Measurements from ENCODE around the gene TMEM256.

Gene TMEM256

DNA sequence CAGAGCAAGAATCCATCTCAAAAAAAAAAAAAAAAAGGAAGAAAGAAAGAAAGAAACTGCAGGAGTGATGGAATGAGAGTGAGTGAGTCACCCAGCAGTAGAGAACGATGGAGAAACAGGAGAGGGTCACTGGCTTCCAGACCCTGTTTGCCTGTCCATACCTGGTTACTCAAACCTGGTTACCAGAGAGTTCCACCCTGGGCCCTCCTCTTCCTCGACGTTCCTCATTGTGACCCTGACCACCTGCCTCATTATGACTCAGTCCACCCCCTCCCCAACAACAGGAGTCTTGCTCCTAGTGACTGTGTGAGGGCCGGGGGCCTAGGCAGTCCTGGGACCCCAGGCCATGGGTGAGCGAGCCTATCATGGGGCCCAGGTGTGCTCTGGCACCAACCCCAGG, 24.7 kb upstream of the TMEM256 start, which contains the start of gene SPEM3:
Gene SPEM3, plus strand, starts transcription at position 301 of the 400 bp plus-strand sequence. Its CDS starts 46 bp downstream, at position 347.
- no peak for DNase-seq

DNA sequence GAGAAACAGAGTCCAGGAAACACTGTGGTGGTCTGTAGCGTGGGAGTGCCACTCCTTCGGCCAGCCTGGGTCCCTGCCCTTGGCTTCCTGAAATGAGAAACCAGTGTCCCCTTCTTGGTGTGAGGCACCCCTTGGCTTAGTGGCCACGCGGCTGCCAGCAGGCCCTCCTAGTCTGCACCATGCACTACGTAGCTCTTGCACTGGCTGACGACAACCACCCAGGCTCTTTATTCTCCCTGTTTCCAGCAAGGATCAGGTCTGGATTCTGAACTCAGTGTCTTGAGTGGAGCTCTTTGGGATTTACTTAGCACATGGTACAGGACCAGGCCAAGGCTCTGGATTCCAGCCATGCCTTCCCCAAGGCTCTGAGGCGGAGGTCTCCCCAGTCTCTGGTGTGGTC, 23.7 kb upstream of the TMEM256 start:
- DNase-seq, result no peak

DNA sequence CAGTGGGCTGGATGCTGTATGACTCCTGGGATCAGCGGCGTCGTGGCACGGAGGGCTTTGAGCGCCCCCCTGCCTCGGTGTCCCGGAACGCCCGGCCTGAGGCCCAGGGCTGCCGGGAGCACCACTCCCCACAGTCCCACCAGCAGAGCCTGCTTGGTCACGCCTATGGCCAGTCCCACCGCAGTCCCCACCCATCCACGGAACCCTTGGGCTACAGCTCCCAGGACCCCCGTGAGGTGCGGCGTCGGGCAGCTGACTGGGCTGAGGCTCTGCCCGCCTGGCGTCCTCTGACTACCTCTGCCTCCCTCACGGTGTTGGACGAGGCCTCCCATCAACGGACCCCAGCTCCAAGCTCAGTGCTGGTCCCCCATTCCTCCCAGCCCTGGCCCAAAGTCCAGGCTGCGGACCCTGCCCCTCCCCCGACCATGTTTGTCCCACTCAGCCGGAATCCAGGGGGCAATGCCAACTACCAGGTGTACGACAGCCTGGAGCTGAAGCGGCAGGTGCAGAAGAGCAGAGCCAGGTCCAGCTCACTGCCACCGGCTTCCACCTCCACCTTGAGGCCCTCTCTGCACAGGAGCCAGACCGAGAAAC, 23.1 kb upstream of the TMEM256 start:
- no peak for DNase-seq

DNA sequence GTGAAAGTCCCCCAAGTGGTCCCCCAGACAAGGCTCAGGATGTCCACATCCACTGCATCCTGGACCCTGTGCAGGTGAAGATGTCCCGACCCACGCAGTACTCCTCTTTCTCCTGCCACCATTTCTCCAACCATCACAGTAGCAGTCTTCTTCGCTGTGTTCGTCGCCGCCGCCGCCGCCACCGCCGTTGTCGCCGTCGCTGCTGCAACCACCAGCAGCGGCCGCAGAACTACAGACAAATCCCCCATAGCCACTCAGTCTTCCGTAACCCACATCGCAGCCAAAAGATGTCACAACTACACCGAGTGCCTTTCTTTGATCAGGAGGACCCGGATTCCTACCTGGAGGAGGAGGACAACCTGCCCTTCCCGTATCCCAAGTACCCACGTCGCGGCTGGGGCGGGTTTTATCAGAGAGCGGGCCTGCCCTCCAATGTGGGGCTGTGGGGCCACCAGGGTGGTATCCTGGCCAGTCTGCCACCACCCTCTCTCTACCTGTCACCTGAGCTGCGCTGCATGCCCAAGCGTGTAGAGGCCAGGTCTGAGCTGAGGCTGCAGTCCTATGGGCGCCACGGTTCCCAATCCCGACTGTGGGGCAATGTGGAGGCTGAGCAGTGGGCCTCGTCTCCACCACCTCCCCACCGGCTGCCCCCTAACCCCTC, 22.4 kb upstream of the TMEM256 start:
- DNase-seq, result no peak

DNA sequence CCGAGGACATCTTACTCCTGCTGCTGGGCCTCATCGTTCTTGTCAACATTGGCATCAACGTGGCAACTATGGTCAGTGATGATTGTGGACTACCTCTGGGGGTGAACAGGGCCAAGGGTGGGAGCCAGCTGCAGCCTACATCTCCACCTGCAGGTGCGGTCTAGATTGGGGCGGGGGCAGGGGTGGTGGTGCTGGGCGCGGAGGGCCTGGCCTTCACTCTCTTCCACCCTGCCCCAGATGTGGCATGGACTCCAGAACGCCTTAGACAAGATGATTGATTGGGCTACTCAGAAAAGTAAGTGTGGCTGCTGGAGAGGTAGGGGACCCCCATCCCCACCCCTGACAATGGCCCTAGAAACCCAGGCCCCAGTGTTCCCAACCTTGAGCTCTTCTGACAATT, 21.9 kb upstream of the TMEM256 start:
- DNase-seq, result no peak

DNA sequence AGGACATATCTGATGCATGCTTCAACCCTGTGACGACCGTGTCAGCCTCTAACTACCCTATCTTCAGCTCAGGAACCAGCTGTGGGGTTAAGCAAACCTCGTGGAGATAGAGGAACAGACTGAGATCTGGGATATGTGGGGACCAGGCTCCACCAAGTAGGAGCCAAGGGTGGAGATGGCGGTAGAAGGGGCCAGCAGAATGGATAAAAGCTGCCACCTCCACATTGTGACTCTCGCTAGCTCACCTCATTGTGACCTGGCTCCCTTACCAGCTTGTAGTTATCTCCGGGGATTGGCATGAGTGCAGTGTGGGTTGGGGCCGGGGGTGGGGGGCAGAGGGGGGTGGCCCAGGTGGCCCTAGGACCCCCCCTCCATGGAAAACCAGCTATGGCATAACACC, 21.4 kb upstream of the TMEM256 start, which contains the start of gene SPEM2:
Gene SPEM2, plus strand, starts transcription at position 301 of the 400 bp plus-strand sequence. Its CDS starts 73 bp downstream, at position 374.
- DNase-seq, result no peak

DNA sequence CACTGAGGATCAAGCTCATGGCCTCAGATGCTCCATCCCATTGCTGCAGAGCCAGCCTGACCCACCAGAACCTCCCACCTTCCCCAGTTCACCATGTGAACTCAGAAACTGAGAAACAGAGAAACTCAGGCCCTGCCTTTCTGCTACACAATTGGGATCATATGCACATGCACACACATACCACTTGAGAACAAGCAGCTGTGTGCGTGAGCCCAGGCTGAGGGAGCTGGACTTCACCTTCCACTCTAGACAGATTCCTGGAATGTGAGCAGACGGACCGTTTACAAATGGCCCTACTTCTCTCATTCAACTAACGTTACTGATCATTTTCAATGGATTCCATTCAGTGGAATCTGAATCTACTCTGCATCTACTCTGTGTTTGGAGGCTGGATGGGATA, 19.8 kb upstream of the TMEM256 start:
- no peak for DNase-seq

DNA sequence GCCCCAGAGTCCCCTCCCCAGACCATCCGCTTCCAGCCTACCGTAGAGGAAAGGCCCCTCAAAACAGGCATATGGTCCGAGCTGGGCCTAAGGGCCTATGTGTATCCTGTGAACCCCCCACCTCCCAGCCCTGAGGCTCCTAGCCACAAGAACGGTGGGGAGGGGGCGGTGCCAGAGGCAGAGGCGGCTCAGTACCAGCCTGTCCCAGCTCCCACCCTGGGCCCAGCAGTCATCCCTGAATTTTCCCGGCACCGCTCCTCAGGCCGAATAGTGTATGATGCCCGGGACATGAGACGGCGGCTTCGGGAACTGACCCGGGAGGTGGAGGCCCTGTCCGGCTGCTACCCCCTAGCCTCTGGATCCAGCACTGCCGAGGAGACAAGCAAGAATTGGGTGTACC, 17.3 kb upstream of the TMEM256 start:
- DNase-seq, result no peak

DNA sequence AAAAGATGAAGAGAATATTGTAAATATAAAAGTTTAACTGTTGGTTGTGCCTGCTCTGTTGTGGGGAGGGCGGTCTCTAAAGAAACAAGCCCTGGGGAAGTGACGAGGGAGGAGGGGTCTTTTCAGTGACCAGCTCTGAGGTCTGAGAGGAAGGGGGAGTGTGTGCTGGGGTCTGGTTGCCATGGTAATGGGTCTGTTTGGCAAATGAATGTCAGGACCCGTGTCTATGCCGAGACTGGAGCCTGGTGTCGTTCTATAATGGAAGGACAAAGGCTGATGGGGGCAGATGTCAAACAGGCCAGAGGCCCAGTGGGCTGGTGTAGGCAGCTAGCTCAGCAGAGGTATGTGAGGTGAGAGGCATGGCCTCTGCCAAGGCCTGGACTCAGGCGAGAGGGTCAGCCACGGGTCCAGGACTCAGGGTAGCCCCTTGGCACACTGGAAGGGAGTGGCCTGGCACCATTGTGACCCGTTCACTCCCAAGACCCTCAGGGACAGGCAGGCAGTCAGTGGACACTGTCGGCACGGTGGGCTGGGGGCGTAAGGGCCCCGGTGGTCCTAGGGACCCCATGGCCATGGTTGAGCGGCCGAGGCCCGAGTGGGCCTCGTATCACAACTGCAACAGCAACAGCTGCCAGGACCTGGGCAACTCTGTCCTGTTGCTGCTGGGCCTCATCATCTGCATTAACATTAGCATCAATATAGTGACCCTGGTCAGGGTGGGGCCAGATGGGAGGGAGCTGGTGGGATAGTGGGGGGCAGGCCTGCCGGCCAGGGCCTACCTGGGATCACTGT, 16.1 kb upstream of the TMEM256 start, which contains the start of gene SPEM1:
Gene SPEM1, plus strand, starts transcription at position 506 of the 792 bp plus-strand sequence. Its CDS starts 61 bp downstream, at position 567.
- no peak for DNase-seq

DNA sequence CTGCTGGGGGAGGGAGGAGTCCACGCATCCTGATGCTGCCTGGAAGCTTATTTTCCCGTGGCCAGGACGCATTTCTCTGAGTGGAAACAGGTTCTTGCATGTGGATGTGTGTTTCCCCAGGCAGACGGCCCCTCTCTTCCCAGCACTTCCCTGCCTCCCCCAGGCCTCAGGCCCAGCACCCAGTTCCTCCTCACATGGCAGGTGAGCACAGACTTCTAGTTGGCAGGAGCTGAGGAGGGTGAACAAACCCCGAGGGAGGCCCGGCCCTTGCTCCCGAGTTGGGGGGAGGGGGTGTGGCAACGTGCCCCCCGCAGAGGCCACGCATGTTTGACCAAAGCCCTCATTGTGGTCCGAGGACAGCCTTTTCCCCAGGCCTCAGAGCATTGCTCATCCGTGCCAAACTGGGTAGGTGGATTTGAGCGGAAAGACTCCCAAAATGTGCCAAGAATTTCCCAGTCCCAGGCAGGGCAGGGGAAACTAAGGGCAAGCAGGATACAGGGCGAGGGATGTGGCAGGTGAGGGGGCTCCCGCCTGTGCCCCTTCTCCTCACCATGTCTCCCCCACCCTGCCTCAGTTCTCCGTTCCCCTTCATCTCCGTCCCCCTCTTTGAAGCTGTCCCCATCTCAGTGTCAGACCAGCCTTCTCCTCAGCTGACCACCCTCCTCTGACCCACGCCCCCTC, 14.7 kb upstream of the TMEM256 start:
- DNase-seq, result no peak

DNA sequence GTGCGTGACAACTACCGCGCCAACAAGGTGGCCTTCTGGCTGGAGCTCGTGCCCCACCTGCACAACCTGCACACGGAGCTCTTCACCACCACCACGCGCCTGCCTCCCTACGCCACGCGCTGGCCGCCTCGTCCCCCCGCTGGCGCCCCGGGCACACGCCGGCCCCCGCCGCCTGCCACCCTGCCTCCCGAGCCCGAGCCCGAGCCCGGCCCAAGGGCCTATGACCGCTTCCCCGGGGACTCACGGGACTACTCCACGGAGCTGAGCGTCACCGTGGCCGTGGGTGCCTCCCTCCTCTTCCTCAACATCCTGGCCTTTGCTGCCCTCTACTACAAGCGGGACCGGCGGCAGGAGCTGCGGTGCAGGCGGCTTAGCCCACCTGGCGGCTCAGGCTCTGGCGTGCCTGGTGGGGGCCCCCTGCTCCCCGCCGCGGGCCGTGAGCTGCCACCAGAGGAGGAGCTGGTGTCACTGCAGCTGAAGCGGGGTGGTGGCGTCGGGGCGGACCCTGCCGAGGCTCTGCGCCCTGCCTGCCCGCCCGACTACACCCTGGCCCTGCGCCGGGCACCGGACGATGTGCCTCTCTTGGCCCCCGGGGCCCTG, 13.3 kb upstream of the TMEM256 start:
- DNase-seq, result no peak

DNA sequence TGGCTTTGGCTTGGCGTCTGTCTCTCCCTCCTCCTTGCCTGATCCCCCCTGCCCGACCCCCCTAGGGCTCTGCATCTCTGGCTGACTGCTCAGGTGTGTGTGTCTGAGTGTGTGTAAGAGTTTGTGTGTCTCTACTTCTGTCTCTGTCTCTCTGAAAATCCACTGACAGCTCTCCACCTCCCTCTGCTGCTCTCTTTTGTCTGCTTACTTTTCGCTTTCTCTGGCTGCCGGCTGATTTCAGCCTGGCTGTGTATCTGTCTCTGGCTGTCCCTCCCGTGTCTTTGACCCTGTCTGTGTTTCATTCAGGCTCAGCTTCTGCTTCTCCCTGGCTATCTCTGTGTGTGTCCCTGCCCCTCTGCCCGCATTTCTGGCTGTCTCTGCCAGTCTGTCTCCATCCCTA, 12.4 kb upstream of the TMEM256 start:
- DNase-seq, result no peak

DNA sequence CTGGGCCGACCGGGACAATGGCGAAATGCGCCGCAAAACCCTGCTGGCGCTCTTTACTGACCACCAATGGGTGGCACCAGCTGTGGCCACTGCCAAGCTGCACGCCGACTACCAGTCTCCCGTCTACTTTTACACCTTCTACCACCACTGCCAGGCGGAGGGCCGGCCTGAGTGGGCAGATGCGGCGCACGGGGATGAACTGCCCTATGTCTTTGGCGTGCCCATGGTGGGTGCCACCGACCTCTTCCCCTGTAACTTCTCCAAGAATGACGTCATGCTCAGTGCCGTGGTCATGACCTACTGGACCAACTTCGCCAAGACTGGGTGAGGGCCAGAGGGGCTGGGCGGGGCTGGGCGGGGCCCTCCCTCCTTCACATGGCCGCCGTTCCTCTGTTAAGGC, 11.9 kb upstream of the TMEM256 start:
- no peak for DNase-seq

DNA sequence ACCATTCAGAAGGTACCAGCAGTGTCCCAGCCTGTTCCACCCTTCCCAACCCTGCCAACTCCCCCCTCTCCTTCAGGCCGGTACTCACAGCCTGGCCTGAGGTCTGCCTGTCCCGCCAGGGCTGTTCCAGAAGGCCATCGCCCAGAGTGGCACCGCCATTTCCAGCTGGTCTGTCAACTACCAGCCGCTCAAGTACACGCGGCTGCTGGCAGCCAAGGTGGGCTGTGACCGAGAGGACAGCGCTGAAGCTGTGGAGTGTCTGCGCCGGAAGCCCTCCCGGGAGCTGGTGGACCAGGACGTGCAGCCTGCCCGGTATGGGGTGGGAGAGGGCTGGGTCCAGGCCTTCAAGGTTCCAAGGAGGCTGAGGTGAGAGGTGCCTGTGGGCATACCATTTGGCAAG, 10.9 kb upstream of the TMEM256 start:
- DNase-seq, result no peak

DNA sequence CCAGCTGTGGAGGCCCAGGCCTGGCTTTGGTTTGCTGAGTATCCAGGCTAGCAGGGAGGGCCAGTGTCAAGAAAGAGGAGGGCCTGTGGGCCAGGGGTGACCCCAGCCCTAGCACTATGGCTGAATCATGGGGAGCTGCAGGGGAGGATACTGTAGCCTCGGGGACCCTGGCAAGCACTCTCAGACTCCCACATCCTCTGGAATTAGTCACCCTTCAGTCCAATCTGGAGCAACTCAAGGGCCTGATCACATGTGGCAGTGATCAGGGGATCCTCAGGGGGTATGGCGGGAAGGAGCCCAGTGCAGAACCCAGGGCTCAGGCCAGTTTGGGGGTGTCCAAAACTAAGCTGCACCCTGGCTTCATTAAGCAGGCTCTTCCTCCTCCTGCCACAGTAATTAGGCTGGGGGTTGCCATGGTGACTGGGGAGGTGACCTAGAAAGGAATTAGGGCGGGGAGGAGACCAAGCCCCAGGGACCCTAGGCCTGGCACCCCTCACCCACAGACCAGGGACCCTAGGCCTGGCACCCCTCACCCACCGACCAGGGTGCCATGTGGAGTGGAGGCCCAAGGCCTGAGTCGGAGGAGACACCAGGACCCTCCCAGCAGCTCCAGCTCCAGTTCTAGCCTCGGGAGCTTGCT, 9.6 kb upstream of the TMEM256 start:
- DNase-seq, result no peak

DNA sequence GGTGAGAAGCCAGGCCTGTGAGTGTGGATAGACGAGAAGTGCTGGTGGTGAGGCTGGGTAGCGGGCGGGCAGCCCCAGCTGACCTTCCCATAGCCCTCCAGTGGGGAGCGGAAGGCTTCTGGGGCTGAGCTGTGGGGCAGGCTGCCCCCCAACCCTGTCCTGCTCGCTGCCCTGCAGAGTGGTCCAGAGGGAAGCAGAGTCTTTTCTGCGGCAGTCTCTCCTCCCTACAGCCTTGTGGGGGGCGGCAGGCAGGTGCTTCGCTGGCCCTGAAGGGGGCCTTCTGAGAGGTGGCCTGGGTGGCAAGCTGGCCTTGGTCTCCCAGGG, 7.5 kb upstream of the TMEM256 start:
- DNase-seq, result no peak

DNA sequence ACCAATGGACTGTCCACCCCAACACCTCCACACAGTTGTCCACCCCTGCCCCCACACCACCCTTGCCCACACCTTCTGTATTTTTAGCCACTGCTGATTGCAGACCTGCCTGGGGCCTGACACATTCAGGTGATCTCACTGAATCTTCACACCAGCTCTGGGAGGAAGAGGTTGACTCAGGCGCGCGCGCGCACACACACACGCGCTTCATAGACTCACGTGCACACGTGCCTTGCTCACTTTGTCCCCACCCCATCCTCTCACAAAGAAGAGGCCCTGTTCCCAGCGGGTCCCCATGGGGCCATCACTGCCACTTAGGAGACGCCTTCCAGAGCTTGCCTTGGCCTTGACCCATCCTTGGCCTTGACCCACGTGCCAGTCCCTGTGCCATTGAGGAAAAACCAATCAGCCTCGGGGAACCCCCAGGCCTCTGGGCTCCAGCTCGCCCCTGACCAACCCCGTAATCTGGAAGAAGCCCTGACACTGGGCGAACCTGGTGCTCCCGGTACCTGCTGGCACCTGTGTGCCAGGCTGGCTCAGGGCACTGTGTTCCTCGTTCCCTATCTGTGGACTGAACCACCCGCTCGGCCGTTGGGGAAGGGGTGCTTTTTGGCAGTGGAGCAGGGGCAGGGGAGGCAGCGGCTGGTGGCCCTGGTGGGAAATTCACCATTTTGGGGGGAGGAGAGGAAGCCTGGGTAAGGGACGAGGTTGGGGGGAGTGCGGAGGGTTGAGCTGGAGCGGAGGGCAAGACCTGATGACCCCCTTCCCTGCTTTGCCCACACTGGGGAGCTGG, 6.9 kb upstream of the TMEM256 start:
- DNase-seq, result no peak

DNA sequence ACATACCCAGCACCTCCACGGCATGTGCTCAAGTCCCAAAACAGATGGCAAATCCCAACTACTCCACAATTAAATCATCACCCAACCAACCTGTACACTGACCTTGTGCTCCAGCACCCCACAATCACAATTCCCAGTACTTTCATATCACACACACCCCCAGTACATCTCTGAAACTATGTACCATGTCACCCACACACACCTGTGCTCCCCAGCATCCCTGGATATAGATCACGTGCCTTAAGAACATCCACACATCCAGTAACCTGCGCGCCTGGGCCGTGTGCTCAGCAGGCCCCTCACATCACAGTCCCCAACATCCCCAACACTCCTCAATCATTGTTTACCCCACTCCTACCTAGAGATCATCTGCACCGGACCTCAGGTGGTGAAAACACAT, 5.8 kb upstream of the TMEM256 start:
- no peak for DNase-seq

DNA sequence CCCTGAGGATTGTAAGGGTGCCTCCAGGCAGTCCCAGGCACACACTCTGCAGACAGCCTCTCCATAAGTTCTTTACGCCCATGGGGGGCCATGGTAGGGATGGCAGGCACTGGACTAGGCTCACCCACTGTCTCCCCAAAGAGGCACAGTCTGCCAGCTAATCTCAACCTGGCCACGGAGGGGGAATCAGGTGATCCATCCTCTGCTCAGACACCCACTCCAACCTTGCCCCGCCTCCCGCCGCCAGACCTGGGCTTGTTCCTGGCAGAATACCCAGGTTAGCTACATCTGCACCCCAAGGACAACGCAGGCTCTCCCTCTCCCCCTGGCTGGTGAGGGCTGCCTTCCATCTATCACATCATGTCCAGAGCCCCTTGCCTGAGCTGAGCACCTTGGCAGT, 5.0 kb upstream of the TMEM256 start:
- DNase-seq, result no peak

DNA sequence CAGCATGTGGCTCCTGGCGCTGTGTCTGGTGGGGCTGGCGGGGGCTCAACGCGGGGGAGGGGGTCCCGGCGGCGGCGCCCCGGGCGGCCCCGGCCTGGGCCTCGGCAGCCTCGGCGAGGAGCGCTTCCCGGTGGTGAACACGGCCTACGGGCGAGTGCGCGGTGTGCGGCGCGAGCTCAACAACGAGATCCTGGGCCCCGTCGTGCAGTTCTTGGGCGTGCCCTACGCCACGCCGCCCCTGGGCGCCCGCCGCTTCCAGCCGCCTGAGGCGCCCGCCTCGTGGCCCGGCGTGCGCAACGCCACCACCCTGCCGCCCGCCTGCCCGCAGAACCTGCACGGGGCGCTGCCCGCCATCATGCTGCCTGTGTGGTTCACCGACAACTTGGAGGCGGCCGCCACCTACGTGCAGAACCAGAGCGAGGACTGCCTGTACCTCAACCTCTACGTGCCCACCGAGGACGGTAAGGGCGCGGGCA, 4.4 kb upstream of the TMEM256 start:
- peak; percentile 12 for DNase-seq

DNA sequence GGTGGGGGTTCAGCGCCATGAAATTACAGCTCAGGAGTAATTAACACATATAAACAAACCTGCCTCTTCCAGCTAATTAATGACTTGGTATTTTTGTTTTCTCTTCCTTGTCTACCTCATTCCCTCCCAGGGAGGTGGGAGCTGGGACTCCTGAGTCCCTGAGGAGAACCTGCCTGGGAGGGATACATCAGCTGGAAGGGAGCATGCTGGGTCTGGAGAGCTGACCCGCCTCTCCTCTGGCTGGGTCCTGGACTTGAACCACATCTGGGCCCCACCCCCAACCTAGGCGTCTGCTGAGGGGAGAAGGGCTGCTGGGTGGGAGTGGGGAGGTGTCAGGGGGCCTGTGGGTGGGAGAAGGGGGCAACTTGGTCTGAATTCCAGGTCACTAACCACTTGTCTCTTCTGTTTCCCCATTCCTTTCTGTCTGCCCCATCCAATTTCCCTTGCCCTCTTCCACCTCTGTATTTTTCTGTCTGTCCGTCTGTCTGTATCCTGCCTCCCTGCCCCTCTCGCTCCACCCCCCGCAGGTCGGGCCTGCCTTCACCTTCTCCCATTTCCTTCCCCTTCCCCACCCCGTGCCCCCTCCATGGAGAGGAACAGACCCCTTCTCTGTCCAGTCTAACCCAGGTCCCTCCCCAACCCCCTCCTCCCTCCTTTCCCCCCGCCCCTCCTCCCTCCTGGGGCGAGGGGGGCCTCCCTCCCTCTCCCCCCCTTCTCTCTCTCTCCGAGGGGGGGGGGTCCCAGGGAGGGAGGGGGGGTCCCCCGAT, 3.8 kb upstream of the TMEM256 start, which contains the start of gene NLGN2:
Gene NLGN2, plus strand, starts transcription at position 361 of the 767 bp plus-strand sequence. CDS start 411 bp downstream, outside the sequence.
- no peak for DNase-seq

Data from activated CD4-positive, alpha-beta T cell treated with anti-CD3 and anti-CD28 coated beads, Interleukin-2, Interleukin-6, amounts not matched to agents 100 ng/mL and 50 ng/mL, durations not matched to agents 16 hours and 8 hours (primary cell).